ENCODE measurements around the gene SDF2. TPM values are rescaled to one million over a fixed set of nuclear protein-coding genes. Genes with fewer than 3 reads are reported as not detected.
"Not testable (repeated sequence)": the region's sequence is repeated elsewhere in the genome, so short reads cannot be mapped to it uniquely, and the experiment has no call there.

The SDF2 gene
- total RNA-seq, 1 donor from 2014 or later: 44.8 TPM

GRCh38 chr17:28634206-28634865, 27.4 kb downstream of the SDF2 start:
- DNase-seq (ENCODE audit: low spot score): no peak

GRCh38 chr17:28626818-28627217, 34.9 kb downstream of the SDF2 start:
- DNase-seq (ENCODE audit: low spot score): no peak

- no peak for DNase-seq (ENCODE audit: low spot score)
These were observed 37.6 kb downstream of the SDF2 start for GRCh38 chr17:28624148-28624547.

GRCh38 chr17:28623696-28624095, 38.0 kb downstream of the SDF2 start:
- DNase-seq (ENCODE audit: low spot score): no peak

- no peak for DNase-seq (ENCODE audit: low spot score)
These were observed 39.5 kb downstream of the SDF2 start for GRCh38 chr17:28622186-28622585.

- no peak for DNase-seq (ENCODE audit: low spot score)
These were observed 41.7 kb downstream of the SDF2 start for GRCh38 chr17:28620010-28620409.

- no peak for DNase-seq (ENCODE audit: low spot score)
These were observed 43.2 kb downstream of the SDF2 start for GRCh38 chr17:28618464-28618863.

GRCh38 chr17:28616281-28616680, 45.4 kb downstream of the SDF2 start:
- DNase-seq (ENCODE audit: low spot score): no peak

GRCh38 chr17:28615260-28615940, 46.3 kb downstream of the SDF2 start:
- no peak for DNase-seq (ENCODE audit: low spot score)

GRCh38 chr17:28613931-28614381, 47.8 kb downstream of the SDF2 start, which contains the start of gene RSKR:
Gene RSKR (minus strand): TSS chr17:28614185. CDS start chr17:28614161, 24 bp downstream.
- no peak for DNase-seq (ENCODE audit: low spot score)

- peak; percentile 25 for DNase-seq (ENCODE audit: low spot score)
These were observed 48.5 kb downstream of the SDF2 start for GRCh38 chr17:28612936-28613872.

- no peak for DNase-seq (ENCODE audit: low spot score)
These were observed 49.2 kb downstream of the SDF2 start for GRCh38 chr17:28612531-28612930.

- no peak for DNase-seq (ENCODE audit: low spot score)
These were observed 51.3 kb downstream of the SDF2 start for GRCh38 chr17:28610376-28610775.

- not testable (repeated sequence) for DNase-seq (ENCODE audit: low spot score)
These were observed 57.7 kb downstream of the SDF2 start for GRCh38 chr17:28604031-28604430.

GRCh38 chr17:28599311-28600184, 62.2 kb downstream of the SDF2 start:
- DNase-seq (ENCODE audit: low spot score): peak; percentile 66

- peak; percentile 95 for DNase-seq (ENCODE audit: low spot score)
These were observed 62.9 kb downstream of the SDF2 start, which contains the start of gene SPAG5 for GRCh38 chr17:28598799-28599310. Gene SPAG5 (minus strand): TSS chr17:28599025. CDS start chr17:28598946, 79 bp downstream.

- DNase-seq (ENCODE audit: low spot score): no peak
These were observed 63.3 kb downstream of the SDF2 start for GRCh38 chr17:28598389-28598788.
